GM18519 (cell line): ENCODE data around the gene DOLPP1.
"Not testable (repeated sequence)": the region's sequence is repeated elsewhere in the genome, so short reads cannot be mapped to it uniquely, and the experiment has no call there.

ENCODE experiments used
- ATAC-seq: cut with Tn5 transposase; IDR thresholded peaks from one replicate; pipeline ENCODE4 v1.9.1; 2021; ENCODE audit warnings: mild to moderate bottlenecking, moderate library complexity; ENCODE audit not compliant: unreplicated experiment, low FRiP score

DOLPP1 gene

DNA sequence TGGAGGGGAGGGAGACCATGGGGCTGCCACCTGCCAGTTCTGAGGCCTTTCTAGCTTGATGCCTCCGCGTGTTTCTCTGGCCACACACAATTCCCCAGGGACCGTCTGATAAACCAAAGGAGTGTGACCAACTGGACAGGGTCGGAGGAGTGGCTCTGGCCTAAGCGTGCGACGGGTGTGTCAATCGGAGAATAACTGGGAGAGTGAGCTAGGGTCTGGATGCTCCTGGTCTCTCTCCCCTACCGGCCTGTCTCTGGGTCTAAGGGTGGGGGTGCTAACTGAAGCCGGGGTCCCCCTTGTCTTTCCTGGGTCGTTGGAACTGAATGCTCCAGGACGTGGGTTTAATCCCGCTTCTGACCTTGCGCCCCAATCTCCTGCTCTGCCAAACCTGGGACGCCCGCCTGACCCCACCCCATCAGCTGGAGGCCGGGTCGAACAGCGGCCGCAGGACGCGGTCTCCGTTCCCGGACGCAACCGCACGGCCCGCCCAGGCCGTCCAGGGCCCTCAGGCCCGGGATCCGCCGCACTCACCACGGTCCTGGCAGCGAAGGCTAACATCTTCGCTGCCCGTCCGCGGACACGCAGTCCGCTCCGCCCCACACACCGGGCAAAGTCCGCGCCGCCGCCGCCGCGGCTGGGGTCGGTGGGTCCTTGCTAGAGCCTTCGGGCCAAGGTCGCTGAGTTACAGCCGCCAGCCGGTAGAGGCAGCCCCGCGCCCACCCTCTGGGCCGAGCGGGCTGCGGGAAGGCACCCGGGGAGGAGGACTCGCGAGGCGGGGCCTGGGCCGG lies 29.2 kb downstream of the DOLPP1 start:
- ATAC-seq: peak; percentile 16

DNA sequence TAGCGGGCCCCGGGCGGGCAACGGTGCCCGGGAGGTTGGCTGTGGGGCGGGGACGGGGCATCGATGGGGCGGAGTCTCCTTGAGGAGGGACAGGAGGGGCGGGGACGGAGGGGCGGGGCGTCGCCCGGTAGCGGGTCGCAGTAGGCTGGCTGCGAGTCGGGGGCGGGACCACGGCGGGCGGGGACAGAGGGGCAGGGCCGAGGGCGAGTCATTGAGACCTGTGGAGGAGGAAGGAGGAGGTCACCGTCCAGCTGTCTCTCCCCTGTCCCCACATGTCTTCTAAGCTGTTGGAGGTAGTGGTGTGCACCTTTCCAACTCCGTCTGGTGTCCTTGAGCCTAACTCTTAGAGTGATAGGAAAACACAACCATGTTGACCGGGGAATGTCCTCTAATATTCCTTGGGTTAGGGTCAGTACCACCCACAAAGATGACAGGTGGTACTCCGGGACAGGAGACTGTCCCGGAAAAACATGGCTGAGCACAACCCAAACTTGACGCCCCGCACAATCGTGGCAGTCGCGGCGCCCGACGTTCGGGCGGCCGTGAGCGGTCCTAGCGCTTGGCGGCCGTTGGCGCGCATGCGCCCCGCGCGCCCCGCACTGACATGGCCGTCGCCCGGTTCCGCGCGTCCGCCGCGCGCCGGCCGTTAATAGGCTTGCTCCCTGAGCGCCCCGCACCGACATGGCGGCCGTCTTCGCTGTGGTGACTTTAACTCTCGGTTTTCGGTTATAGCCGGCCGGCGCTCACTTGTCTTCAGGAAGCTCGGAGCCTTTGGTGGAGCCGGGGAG lies 30.0 kb downstream of the DOLPP1 start, which contains the start of the genes CRAT and PTPA:
Gene CRAT, minus strand, starts transcription at position 54 of the 788 bp plus-strand sequence. CDS start 284 bp downstream, outside the sequence.
Gene PTPA, plus strand, starts transcription at position 676 of the 788 bp plus-strand sequence. CDS start 186 bp downstream, outside the sequence.
- peak; percentile 61 for ATAC-seq

DNA sequence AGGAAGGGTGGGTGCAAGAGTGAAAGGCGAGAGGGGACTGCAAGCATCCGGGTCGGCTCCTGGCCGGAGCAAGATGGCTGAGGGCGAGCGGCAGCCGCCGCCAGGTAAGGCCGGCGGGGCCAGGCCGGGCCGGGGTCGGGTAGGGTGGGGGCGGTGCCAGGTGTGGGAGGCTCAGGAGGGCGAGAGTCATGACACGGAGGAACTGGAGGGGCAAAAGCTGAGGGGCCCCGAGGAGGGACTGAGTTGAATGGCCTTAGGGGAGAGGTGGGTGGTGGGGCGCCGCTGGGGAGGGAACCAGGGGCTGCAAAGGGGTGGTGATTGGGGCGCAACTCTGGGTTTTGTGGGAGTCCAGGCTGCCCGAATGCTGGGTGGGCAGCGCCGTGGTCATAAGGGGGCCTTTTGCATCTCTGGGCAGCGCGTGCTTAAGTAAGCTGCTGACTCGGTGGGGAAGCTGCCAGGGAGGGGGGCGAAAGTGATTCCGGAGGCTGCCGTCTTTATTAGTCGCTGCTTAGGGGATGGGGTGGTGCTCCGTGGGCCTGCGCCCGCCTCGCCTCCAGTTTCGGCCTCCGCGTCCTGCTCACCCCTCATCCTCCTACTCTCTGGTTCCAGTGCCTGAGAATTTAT lies 30.7 kb downstream of the DOLPP1 start:
- no peak for ATAC-seq

DNA sequence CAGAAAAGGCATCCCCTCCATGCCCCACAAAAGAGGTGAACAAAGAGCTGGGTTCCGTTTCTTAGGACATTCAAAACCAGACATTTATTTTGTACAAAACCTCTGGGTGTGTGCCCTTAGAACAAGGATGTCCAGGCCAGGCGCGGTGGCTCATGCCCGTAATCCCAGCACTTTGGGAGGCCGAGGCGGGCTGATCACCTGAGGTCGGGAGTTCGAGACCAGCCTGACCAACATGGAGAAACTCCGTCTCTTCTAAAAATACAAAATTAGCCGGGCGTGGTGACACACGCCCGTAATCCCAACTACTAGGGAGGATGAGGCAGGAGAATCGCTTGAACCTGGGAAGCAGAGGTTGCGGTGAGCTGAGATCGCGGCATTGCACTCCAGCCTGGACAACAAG lies 31.6 kb downstream of the DOLPP1 start:
- ATAC-seq: not testable (repeated sequence)

DNA sequence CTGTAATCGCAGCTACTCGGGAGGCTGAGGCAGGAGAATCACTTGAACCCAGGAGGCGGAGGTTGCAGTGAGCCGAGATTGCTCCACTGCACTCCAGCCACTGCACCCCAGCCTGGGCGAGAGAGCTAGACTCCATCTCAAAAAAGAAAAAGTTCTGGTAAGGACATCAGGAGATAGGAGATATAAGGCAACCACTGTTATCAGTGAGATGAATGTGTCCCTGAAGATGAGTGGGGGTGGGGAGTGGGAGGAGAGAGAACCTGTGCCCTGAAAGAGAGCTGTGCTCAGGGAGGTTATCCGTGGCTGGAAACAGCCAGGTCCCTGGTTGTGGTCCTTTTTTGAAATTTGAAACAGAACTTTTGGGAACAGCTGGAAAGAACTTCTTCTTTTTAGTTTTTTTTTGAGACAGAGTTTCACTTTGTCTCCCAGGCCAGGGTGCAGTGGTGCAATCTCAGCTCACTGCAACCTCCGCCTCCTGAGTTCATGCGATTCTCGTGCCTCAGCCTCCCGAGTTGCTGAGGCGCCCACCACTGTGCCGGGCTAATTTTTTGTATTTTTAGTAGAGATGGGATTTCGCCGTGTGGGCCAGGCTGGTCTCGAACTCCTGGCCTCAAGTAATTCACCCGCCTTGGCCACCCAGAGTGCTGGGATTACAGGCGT lies 32.9 kb downstream of the DOLPP1 start:
- no peak for ATAC-seq

DNA sequence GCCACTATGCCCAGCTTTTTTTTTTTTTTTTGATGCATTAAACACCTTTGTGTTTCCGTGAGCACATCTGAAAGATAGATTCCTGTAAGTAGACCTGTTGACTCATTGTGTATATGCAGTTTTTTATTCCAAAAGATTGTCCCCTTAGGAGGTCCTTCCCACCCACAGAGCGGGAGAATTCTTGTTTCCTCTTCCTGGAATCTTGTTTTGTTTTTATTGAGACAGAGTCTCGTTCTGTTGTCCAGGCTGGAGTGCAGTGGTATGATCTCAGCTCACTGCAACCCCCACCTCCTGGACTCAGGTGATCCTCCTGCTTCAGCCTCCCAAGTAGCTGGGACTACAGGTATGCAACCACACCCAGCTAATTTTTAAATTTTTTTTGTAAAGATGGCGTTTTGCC lies 37.9 kb downstream of the DOLPP1 start:
- ATAC-seq: no peak

DNA sequence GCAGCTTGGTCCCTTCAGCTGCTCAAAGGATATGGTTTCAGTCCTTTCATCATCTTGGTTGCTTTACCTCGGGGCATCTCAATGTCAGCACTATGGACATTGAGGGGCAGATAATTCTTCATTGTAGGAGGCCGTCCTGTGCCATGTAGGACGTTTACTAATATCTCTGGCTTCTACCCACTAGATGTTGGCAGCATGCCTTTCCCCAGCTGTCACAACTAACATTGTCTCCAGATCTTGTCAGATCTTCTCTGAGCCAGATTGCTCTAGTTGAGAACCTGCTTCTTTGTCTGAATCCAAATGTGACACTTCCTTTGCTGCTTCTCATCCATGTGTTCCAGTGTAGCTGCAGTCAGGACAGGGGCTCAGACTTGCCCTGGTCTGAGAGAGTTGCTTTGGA lies 40.6 kb downstream of the DOLPP1 start:
- ATAC-seq: no peak

DNA sequence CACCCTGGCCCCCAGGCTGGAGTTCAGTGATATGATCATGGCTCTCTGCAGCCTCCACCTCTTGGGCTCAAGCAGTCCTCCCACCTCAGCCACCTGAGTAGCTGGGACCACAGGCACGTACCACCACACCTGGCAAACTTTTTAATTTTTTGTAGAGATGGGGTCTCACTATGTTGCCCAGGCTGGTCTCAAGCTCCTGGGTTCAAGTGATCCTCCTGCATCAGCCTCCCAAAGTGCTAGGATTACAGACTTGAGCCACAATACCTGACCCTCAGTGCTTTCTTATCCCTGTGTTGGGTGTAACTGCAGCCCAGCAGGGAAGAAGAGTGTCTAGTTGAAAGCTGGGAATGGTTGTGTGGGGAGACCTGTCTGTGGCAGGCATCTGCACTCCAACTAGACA lies 41.2 kb downstream of the DOLPP1 start:
- ATAC-seq: no peak

DNA sequence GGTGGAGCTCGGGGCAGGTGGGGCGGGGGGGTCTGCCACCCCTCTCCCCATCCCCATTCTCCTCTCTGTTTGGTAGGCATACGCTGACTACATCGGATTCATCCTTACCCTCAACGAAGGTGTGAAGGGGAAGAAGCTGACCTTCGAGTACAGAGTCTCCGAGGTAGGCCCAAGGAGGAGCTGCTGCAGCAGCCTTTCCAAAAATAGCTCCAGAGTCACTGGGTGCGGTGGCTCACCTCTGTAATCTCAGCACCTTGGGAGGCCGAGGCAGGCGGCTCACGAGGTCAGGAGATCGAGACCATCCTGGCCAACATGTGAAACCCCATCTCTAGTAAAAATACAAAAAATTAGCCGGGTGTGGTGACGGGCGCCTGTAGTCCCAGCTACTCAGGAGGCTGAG lies 42.1 kb downstream of the DOLPP1 start:
- ATAC-seq: not testable (repeated sequence)

DNA sequence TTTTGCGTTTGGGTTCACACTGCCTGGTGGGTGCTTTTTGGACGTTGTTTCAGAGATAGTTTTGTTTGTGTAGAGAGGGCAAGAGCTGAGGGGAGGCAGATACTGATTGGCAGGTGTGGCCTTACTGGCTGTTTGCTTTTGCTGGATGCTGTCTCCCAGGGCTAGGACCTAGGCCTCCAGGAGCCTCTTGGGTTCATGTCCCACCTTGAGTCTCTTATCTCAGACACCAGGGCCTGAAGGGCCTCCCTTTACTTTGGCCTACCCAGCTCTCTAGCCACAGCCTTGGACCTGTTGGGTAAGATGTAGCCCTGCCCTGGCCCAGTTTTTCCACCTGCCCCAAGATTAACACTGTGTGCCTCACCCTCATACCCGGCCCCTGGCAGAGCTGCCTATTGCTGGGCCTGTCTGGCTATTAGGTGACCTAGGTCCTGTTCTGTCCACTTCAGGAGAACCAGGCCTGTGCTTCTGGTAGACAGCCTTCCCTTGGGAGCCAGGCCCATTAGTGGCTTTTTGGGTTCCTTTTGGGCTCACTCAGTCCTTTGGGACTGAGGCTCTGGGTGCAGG lies 43.7 kb downstream of the DOLPP1 start:
- ATAC-seq: no peak

DNA sequence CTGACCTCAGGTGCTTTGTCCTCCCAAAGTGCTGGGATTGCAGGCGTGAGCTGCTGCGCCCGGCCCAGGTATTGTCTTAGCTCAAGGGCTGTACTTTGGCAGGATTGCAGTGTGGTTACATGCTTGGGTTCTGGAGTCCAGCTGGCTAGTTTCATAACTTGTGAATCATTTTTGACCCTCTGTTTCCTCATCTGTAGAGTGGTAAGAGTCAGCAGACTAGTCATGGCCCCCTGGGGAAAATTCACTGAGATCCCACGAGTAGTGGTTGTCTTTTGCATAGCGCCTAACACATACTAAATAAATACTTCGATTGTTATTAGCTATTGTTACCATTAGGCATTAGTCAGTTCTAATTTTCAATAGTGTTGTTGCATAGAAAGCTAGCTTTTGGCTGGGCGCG lies 44.6 kb downstream of the DOLPP1 start:
- ATAC-seq: no peak

DNA sequence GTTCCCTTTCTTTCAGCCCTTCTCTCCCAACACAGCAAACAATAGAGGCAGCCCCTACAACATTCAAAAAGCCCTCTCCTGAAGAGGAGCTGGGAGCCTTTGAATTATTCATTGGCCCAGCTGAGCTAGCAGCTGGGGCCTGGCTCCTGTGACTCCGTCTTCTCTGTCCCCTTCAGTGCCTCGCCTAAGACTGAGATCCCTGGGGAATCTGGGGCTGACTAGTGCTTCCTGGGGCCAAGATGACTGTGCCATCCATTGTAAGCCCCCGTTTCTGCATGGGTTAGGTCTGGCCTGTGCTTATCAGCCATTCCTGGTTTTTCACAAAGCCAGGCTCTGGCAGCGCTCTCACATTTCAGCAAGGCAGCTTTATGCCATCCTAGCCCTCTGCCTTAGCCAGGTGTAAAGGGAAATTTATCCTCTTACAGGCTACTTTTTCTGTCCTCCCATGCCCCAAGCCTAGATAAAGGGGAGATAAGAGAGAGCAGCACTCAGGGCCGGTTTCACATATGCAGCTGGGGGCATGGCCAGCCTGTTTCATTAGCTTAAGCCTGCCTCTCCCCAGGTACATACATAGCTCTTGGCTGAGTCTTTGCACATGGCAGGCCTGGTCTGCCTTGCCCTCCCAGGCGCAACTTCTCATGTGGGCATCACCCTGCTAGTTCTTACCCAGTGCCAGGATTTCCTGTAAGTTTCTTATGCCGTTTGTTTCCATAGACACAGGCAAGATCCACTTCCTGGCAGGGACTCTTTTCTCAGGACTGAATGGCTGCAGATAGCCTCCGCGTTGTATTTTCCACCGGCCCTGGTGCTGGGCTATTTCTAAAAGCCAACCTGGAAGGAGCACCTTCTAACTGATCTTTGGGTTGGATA lies 46.1 kb downstream of the DOLPP1 start:
- ATAC-seq: no peak

DNA sequence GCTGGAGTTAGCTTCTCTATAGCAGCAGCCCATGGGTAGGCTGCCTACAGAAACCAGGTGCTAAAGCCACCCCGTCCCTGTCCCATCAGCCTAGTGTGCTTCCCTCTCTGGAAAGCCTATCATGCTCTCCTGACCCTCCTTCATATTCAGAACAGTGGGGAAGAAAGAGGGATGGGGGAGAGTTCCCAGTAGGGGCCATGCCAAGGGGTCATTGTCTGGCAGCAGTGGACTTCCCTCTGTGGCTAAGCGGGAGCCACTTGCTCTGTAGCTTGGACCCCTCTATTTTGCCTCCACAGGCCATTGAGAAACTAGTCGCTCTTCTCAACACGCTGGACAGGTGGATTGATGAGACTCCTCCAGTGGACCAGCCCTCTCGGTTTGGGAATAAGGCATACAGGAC lies 47.8 kb downstream of the DOLPP1 start:
- ATAC-seq: no peak

DNA sequence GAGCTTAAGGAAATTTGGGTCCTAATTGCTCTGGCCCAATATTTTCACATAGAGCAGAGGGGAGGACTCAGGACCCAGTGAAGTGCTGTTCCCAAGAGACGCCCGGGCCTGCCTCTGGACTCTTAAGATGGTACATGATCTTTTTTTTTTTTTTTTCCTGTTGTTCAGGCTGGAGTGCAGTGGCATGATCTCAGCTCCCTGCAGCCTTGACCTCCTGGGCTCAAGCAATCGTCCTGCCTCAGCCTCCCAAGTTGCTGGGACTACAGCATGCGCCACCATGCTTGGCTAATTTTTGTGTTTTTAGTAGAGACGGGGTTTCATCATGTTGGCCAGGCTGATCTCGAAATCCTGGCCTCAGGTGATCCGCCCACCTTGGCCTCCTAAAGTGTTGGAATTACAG lies 49.4 kb downstream of the DOLPP1 start:
- ATAC-seq: not testable (repeated sequence)

DNA sequence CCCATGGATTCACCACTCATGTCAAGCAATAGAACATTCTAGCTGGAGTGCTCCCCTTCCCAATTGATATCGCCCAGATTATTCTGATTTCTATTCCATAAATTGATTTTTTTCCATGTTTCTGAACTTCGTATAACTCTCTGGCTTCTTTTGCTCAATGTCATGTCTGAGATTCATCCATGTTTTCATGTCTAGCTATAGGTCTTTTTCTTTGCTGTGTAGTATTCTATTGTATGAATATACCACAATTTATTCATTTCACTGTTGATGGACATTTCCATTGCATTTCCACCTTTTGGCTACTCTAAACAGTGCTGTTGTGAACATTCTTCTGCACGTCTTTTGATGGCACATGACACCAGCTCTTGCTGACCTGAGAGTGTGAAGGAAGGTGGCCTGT lies 49.9 kb downstream of the DOLPP1 start:
- ATAC-seq: no peak

DNA sequence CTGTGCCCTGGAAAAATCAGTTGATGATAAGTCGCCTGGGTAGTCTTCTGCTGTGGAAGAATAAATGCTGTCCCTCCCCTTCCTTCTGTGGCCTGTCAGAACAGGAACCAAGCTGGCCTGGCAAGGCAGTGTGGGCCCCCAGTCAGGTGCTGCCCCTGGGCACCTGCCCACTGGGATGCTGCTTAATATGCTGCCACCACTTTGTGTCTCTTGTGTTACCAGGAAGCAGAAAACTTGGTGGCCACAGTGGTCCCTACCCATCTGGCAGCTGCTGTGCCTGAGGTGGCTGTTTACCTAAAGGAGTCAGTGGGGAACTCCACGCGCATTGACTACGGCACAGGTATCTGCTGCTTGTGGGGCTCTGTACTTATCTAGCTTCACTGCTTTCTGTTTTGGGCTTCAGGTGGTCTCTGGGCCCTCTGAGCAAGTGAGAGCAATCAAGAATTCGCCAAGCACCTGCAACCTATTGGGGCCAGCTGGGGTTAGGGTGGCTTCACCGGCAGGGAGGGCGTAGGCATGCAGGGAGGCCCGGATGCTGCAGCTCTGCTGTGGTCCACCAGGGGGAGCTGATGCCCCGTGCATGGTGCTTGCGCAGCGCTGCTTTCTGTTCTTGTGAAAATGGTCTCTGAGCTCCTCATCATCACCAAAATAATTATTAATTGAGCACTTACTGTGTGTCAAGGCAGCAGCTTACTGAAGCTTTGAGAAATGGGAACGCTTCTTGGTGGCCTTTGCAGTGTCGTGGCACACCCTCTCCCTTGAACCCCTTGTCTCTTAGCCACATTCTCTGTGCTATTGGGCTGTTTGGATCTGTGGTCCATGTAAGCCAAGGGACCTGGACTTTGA lies 50.6 kb downstream of the DOLPP1 start:
- ATAC-seq: no peak

DNA sequence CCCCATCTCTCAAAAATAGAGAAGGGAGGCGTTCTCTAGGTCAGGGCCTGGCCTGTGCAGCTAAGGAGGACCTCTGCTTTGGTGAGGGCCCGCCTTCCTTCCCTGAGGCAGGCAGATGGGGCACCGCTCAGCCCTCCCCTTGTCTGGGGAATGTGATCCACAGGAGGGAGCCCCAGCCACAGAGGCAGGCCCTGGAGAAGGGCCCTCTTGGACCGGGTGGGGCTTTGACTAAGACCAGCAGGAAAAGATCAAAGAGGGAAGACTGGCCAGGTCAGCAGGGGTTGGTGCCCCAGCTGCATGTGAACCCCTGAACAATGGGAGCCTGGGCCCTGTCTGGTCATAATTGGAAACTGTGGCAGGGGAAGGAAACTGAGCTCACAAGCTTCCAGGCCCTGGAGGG lies 52.2 kb downstream of the DOLPP1 start:
- ATAC-seq: no peak

DNA sequence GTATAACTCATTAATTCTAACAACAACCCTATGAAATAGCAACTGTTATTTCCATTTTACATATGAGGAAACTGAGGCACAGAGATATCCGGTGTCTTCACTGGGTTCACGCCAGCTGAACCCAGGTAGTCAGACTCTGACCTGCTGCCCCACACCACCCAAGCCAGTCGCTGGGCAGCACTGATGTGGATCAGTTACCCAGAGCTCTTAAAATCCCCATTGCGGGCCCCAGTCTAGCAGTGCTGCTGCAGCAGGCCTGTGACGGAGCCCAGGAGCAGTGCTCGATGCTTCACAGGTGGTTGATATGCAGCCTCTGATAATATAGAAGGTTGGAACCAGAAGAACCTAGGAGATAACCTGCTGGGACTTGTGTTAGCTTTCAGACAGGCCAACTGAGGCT lies 54.6 kb downstream of the DOLPP1 start:
- ATAC-seq: no peak
